Measurements from ENCODE around the gene GSTM3. TPM values are rescaled to one million over a fixed set of nuclear protein-coding genes. Genes with fewer than 3 reads are reported as not detected.
"Not testable (repeated sequence)": the region's sequence is repeated elsewhere in the genome, so short reads cannot be mapped to it uniquely, and the experiment has no call there.

Gene GSTM3
- total RNA-seq, 1 experiment from 2014 or later, result 2.2 TPM

DNA sequence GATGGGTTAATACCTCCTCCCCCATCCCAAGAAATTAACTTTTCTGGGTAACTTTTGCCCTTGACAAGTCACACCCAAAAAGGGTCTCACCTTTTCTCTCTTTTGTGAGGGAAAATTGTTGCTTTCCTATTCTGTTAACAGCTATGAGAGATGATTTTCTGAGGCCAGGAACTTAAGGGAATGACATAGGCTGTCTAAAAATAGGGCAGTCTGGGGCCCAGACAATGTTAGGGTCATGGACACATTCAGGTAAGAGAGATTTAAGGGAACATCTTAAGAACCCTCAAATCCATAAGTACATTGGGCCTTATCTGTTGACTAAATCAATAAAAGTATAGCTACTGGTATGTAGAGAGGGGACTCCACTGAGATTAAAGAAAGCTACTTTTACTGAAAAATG, 8.4 kb upstream of the GSTM3 start:
- peaks cover 8% of the 10 kb centered on the region for H3K36me3 Mint-ChIP-seq
- H3K27ac Mint-ChIP-seq, result no peak overlapping the region
- H3K4me1 Mint-ChIP-seq, result no peaks in the 10 kb centered on the region
- H3K4me3 Mint-ChIP-seq, result no peak overlapping the region
- ChIA-PET POLR2A (no interaction called here), CTCF (interaction anchor here (2.8 kb wide), 1 partner anchor 109 kb away, joined by 8 read pairs; no protein-coding TSS in a partner anchor)
- peaks cover 30% of the 10 kb centered on the region for H3K27me3 Mint-ChIP-seq (ENCODE audit: low read depth)
- ATAC-seq (no peak), DNase-seq (ENCODE audit: low spot score) (no peak)
- TF ChIP-seq, protein P1, sequence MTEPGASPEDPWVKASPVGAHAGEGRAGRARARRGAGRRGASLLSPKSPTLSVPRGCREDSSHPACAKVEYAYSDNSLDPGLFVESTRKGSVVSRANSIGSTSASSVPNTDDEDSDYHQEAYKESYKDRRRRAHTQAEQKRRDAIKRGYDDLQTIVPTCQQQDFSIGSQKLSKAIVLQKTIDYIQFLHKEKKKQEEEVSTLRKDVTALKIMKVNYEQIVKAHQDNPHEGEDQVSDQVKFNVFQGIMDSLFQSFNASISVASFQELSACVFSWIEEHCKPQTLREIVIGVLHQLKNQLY (CRISPR knock-in tag; IDR thresholded peaks at IDR 0.05), result no peak
- TF ChIP-seq, protein P2, sequence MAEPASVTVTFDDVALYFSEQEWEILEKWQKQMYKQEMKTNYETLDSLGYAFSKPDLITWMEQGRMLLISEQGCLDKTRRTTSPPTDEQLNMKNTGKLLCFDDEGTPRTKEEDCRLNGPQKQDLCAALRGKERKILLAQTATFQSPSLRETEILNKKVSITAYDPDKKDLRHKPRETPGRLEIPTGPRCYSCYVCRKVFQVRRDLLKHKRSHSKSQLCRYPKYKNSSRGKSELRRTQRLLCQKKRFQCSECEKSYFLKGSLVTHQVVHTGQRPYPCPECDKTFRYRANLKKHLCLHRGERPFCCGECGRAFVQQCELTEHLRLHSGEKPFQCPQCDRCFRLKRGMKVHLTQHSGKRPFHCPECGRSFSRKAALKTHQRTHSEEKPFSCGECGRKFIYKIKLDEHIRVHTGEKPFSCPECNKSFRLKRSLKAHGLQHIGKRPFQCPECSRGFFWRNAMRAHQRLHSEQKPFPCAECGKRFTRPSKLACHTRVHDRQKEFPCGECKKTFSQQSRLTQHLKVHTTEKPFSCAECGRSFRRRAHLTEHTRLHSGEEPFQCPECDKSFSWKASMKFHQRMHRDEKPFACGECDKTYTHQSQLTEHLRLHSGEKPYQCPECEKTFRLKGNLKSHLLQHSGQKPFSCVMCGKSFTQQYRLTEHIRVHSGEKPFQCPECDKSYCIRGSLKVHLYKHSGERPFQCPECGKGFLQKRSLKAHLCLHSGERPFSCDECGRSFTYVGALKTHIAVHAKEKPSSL (CRISPR knock-in tag; conservative IDR thresholded peaks at IDR 0.05), result no peak
- TF ChIP-seq RORB (CRISPR knock-in tag; IDR thresholded peaks at IDR 0.05), result no peak
- no peak for TF ChIP-seq OVOL2 (CRISPR knock-in tag; IDR thresholded peaks at IDR 0.05; ENCODE audit: borderline replicate concordance)
- no peak for TF ChIP-seq ZNF219 (CRISPR knock-in tag; IDR thresholded peaks at IDR 0.05; ENCODE audit: borderline replicate concordance)
- TF ChIP-seq, protein P3, sequence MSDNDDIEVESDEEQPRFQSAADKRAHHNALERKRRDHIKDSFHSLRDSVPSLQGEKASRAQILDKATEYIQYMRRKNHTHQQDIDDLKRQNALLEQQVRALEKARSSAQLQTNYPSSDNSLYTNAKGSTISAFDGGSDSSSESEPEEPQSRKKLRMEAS (CRISPR knock-in tag; IDR thresholded peaks at IDR 0.05), result no peak
- no peak for TF ChIP-seq RELA (CRISPR knock-in tag; IDR thresholded peaks at IDR 0.05; ENCODE audit: borderline replicate concordance)
- no peak for TF ChIP-seq NFE2L1 (CRISPR knock-in tag; IDR thresholded peaks at IDR 0.05)
- TF ChIP-seq, protein P4, sequence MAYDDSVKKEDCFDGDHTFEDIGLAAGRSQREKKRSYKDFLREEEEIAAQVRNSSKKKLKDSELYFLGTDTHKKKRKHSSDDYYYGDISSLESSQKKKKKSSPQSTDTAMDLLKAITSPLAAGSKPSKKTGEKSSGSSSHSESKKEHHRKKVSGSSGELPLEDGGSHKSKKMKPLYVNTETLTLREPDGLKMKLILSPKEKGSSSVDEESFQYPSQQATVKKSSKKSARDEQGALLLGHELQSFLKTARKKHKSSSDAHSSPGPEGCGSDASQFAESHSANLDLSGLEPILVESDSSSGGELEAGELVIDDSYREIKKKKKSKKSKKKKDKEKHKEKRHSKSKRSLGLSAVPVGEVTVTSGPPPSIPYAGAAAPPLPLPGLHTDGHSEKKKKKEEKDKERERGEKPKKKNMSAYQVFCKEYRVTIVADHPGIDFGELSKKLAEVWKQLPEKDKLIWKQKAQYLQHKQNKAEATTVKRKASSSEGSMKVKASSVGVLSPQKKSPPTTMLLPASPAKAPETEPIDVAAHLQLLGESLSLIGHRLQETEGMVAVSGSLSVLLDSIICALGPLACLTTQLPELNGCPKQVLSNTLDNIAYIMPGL (CRISPR knock-in tag; IDR thresholded peaks at IDR 0.05), result no peak
- peaks cover 29% of the 10 kb centered on the region for H3K9me3 Mint-ChIP-seq

DNA sequence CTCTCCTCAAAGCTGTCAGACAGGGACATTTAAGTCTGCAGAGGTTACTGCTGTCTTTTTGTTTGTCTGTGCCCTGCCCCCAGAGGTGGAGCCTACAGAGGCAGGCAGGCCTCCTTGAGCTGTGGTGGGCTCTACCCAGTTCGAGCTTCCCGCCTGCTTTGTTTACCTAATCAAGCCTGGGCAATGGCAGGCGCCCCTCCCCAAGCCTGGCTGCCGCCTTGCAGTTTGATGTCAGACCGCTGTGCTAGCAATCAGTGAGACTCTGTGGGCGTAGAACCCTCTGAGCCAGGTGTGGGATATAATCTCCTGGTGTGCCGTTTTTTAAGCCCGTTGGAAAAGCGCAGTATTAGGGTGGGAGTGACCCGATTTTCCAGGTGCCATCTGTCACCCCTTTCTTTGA, 7.5 kb upstream of the GSTM3 start:
- ATAC-seq; H3K4me3 Mint-ChIP-seq; H3K36me3 Mint-ChIP-seq; POLR2A ChIA-PET; H3K4me1 Mint-ChIP-seq; DNase-seq (ENCODE audit: low spot score); H3K27ac Mint-ChIP-seq: not testable (repeated sequence)
- H3K27me3 Mint-ChIP-seq (ENCODE audit: low read depth), result peaks cover 32% of the 10 kb centered on the region
- peaks cover 29% of the 10 kb centered on the region for H3K9me3 Mint-ChIP-seq
- CTCF ChIA-PET, result interaction anchor here (2.8 kb wide), 1 partner anchor 108 kb away, joined by 8 read pairs; no protein-coding TSS in a partner anchor

DNA sequence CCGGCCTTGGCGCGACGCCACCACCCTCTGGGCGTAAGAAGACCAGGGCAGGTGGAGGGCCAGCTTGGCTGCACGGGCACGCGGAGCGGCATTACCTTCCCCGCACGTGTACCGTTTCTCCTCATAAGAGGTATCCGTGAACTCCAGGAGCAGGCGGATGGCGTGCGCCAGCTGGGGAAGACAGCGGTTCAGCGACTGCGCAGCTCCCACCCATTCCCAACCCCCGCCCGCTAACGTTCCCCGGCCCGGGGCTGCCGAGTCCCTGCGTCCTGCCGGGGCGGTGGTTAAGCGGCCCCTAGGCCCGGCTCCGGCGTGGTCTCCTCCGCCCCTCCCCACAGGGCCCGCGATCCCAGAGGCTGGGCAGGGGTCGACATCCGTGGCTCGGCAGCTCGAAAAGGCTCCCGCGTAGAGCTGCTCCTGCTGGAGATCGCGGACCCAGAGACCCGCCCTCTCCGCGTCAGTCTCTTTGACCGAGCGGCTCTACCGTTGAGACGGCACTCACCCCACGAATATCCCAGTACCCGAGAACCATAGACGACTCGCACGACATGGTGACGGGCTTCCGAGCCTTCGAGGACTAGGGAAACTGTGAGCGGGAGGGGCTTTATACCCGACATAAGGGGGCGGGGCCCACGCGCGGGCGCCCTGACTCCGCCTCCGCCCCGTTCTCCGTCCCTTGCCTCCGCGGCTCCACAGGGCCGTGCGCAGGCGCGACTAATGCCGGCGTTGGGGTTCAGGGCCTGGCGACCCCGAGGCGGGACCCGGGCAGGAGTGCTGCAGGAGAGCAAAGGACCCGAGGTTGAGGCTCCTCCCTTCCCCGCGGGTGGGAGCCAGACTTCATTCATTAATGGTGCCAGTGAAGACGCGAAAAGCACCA, 862 bp downstream of the GSTM3 start:
- no peaks in the 10 kb centered on the region for H3K36me3 Mint-ChIP-seq
- no peak overlapping the region for H3K27ac Mint-ChIP-seq
- POLR2A ChIA-PET, result interaction anchor here (0.6 kb wide), 1 partner anchor 53 kb away, joined by 3 read pairs; no protein-coding TSS in a partner anchor
- CTCF ChIA-PET, result interaction anchor here (0.6 to 2.7 kb wide), 14 partner anchors 34 to 366 kb away, joined by 3 to 26 read pairs (median 4); partner anchors contain the start of gene AHCYL1
- peak overlapping the region; percentile 64 for H3K4me3 Mint-ChIP-seq
- DNase-seq (ENCODE audit: low spot score) (peak; percentile 72), ATAC-seq (peak; percentile 88)
- no peaks in the 10 kb centered on the region for H3K9me3 Mint-ChIP-seq
- H3K4me1 Mint-ChIP-seq, result peaks cover 9% of the 10 kb centered on the region
- peaks cover 70% of the 10 kb centered on the region for H3K27me3 Mint-ChIP-seq (ENCODE audit: low read depth)
- TF ChIP-seq, protein P5, sequence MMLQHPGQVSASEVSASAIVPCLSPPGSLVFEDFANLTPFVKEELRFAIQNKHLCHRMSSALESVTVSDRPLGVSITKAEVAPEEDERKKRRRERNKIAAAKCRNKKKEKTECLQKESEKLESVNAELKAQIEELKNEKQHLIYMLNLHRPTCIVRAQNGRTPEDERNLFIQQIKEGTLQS (CRISPR knock-in tag; conservative IDR thresholded peaks at IDR 0.05), result no peak
- TF ChIP-seq NFATC4 (CRISPR knock-in tag; IDR thresholded peaks at IDR 0.05), result no peak
- TF ChIP-seq FOXP1 (CRISPR knock-in tag; IDR thresholded peaks at IDR 0.05; ENCODE audit: borderline replicate concordance), result 0 out of 2 replicates have a peak, but pooled peaks have one; percentile 45
- no peak for TF ChIP-seq NR3C1 (CRISPR knock-in tag; conservative IDR thresholded peaks at IDR 0.05; ENCODE audit: low read depth)
- peak; percentile 35 for TF ChIP-seq GABPB1 (CRISPR knock-in tag; IDR thresholded peaks at IDR 0.05)
- TF ChIP-seq NR1H2 (CRISPR knock-in tag; IDR thresholded peaks at IDR 0.05), result no peak
- TF ChIP-seq, protein P3 (CRISPR knock-in tag; IDR thresholded peaks at IDR 0.05), result peak; percentile 63
- 0 out of 2 replicates have a peak, but pooled peaks have one; percentile 24 for TF ChIP-seq NFE2L1 (CRISPR knock-in tag; IDR thresholded peaks at IDR 0.05)
- TF ChIP-seq, protein P6, sequence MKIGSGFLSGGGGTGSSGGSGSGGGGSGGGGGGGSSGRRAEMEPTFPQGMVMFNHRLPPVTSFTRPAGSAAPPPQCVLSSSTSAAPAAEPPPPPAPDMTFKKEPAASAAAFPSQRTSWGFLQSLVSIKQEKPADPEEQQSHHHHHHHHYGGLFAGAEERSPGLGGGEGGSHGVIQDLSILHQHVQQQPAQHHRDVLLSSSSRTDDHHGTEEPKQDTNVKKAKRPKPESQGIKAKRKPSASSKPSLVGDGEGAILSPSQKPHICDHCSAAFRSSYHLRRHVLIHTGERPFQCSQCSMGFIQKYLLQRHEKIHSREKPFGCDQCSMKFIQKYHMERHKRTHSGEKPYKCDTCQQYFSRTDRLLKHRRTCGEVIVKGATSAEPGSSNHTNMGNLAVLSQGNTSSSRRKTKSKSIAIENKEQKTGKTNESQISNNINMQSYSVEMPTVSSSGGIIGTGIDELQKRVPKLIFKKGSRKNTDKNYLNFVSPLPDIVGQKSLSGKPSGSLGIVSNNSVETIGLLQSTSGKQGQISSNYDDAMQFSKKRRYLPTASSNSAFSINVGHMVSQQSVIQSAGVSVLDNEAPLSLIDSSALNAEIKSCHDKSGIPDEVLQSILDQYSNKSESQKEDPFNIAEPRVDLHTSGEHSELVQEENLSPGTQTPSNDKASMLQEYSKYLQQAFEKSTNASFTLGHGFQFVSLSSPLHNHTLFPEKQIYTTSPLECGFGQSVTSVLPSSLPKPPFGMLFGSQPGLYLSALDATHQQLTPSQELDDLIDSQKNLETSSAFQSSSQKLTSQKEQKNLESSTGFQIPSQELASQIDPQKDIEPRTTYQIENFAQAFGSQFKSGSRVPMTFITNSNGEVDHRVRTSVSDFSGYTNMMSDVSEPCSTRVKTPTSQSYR (CRISPR knock-in tag; IDR thresholded peaks at IDR 0.05), result no peak
- TF ChIP-seq JUN (CRISPR knock-in tag; IDR thresholded peaks at IDR 0.05), result no peak
- TF ChIP-seq, protein P7, sequence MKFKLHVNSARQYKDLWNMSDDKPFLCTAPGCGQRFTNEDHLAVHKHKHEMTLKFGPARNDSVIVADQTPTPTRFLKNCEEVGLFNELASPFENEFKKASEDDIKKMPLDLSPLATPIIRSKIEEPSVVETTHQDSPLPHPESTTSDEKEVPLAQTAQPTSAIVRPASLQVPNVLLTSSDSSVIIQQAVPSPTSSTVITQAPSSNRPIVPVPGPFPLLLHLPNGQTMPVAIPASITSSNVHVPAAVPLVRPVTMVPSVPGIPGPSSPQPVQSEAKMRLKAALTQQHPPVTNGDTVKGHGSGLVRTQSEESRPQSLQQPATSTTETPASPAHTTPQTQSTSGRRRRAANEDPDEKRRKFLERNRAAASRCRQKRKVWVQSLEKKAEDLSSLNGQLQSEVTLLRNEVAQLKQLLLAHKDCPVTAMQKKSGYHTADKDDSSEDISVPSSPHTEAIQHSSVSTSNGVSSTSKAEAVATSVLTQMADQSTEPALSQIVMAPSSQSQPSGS (CRISPR knock-in tag; IDR thresholded peaks at IDR 0.05; ENCODE audit: borderline replicate concordance, low read depth), result no peak
